Kidney (tissue), 14 donors: ENCODE results near the gene L1TD1. TPM values are rescaled to one million over a fixed set of nuclear protein-coding genes. Genes with fewer than 3 reads are reported as not detected.

Source experiments
- DNase-seq, 5 donors: peaks; one replicate each; pipeline ENCODE4 v3.0.0-alpha.2; 2013 to 2020
- FAIRE-seq: peaks from 2 replicates; lab custom pipeline; 2012; peaks lifted over from hg19 to GRCh38; lab: Jason Lieb, UNC
- H3K27ac ChIP-seq, 2 donors: one replicate each; pipeline ENCODE4 v1.7.0; 2013; ENCODE audit warnings: low read depth in 2 of 2, low read length in 2 of 2, inconsistent platforms in 1 of 2
- H3K27me3 ChIP-seq: one replicate; pipeline ENCODE4 v1.7.1; 2013; ENCODE audit warnings: low read length, inconsistent platforms; ENCODE audit not compliant: control insufficient read depth, insufficient read depth
- H3K36me3 ChIP-seq, 3 donors: one replicate each; pipeline versions ENCODE4 v1.7.0 to v1.7.1; 2013; ENCODE audit warnings: low read length in 3 of 3, control low read depth in 1 of 3, inconsistent platforms in 1 of 3; ENCODE audit not compliant: insufficient read depth in 3 of 3, control insufficient read depth in 2 of 3
- H3K4me1 ChIP-seq, 3 donors: one replicate each; pipeline versions ENCODE4 v1.7.0 to v1.7.1; 2013; ENCODE audit warnings: low read length in 3 of 3, inconsistent platforms in 1 of 3, low read depth in 1 of 3; ENCODE audit not compliant: control insufficient read depth in 2 of 3, insufficient read depth in 2 of 3
- H3K4me3 ChIP-seq, 3 donors: one replicate each; pipeline versions ENCODE4 v1.7.0 to v1.8.1; 2013; ENCODE audit warnings: low read length in 3 of 3, control low read depth in 1 of 3, inconsistent platforms in 1 of 3
- H3K9ac ChIP-seq, 3 donors: one replicate each; pipeline versions ENCODE4 v1.7.0 to v1.7.1; 2013; ENCODE audit warnings: low read length in 3 of 3, control low read depth in 1 of 3, inconsistent platforms in 1 of 3
- H3K9me3 ChIP-seq, 3 donors: one replicate each; pipeline versions ENCODE4 v1.7.0 to v1.7.1; 2013; ENCODE audit warnings: low read length in 3 of 3, control low read depth in 1 of 3, inconsistent platforms in 1 of 3; ENCODE audit not compliant: control insufficient read depth in 2 of 3, insufficient read depth in 1 of 3
- intact Hi-C: fragments of 100-400 bp; cut with DNase I; formaldehyde crosslinking; loops from one replicate; pipeline ENCODE4 v1.11.1; 2022
- polyA plus RNA-seq: library from polyadenylated mRNA; stranded (reverse); fragments of 350-450 nt; fragmentation: Illumina TruSeq; extraction: RNeasy Lipid Tissue Mini Kit (QIAGEN cat#74804); gene quantifications from one replicate; pipeline ENCODE4 v1.2.3, GENCODE V29; 2014; ENCODE audit warnings: low read depth, low replicate concordance; ENCODE audit not compliant: insufficient read depth
- total RNA-seq: library from RNA; stranded (reverse); fragmentation: NEBNext Ultra II Directional; extraction: Animal tissue kit (Norgen Biotek cat#: 25700); gene quantifications from one replicate; pipeline ENCODE4 v1.2.1, GENCODE V29; 2021
- TF ChIP-seq, protein P1 (sequence below): IDR thresholded peaks from 3 replicates; pipeline ENCODE4 v1.5.1; 2012; ENCODE audit warnings: mild to moderate bottlenecking, moderate library complexity, borderline replicate concordance; ENCODE audit not compliant: insufficient read depth; ENCODE audit errors: extremely low read depth
- donor health status: control.
- donor health status: control.
- donor health status: control.
- donor health status: control.
- donor health status: control.
- donor health status: DM: yes; HTN: yes; CAD: no.
- donor health status: Normal renal cell carcinoma (clear cell type).

The L1TD1 gene
- total and polyA plus RNA-seq, 2 donors from 2014 or later: 0.16 TPM; not detected in 1

DNA sequence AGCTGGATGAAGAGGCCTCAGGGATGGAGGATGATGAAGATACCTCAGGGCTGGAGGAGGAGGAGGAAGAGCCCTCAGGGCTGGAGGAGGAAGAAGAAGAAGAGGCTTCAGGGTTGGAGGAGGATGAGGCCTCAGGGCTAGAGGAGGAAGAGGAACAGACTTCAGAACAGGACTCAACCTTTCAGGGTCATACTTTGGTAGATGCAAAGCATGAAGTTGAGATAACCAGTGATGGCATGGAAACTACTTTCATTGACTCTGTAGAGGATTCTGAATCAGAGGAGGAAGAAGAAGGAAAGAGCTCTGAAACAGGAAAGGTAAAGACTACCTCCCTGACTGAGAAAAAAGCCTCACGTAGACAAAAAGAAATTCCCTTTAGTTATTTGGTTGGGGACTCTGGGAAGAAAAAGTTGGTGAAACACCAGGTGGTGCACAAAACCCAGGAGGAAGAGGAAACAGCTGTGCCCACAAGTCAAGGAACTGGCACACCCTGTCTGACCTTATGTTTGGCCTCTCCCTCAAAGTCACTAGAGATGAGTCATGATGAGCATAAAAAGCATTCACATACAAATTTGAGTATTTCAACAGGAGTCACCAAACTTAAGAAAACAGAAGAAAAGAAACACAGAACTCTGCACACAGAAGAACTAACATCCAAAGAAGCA, 15.4 kb downstream of the L1TD1 start:
- no peaks in the 10 kb centered on the region for H3K36me3 ChIP-seq
- no peaks in the 10 kb centered on the region for H3K4me1 ChIP-seq
- H3K27me3 ChIP-seq: no peaks in the 10 kb centered on the region
- H3K27ac ChIP-seq: no peak overlapping the region
- H3K9ac ChIP-seq: no peak overlapping the region
- no peak for FAIRE-seq
- TF ChIP-seq, protein P1, sequence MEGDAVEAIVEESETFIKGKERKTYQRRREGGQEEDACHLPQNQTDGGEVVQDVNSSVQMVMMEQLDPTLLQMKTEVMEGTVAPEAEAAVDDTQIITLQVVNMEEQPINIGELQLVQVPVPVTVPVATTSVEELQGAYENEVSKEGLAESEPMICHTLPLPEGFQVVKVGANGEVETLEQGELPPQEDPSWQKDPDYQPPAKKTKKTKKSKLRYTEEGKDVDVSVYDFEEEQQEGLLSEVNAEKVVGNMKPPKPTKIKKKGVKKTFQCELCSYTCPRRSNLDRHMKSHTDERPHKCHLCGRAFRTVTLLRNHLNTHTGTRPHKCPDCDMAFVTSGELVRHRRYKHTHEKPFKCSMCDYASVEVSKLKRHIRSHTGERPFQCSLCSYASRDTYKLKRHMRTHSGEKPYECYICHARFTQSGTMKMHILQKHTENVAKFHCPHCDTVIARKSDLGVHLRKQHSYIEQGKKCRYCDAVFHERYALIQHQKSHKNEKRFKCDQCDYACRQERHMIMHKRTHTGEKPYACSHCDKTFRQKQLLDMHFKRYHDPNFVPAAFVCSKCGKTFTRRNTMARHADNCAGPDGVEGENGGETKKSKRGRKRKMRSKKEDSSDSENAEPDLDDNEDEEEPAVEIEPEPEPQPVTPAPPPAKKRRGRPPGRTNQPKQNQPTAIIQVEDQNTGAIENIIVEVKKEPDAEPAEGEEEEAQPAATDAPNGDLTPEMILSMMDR: no peak
- no peak overlapping the region for H3K4me3 ChIP-seq
- H3K9me3 ChIP-seq: peaks cover 0 to 2% (median 0%) of the 10 kb centered on the region in 3 donors
- DNase-seq: no peak
- intact Hi-C loops: no loop called here

DNA sequence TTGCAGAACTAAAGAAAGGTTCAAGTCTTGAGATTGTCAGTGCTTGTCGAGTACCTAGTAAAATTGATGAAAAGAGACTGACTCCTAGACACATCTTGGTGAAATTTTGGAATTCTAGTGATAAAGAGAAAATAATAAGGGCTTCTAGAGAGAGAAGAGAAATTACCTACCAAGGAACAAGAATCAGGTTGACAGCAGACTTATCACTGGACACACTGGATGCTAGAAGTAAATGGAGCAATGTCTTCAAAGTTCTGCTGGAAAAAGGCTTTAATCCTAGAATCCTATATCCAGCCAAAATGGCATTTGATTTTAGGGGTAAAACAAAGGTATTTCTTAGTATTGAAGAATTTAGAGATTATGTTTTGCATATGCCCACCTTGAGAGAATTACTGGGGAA, 16.3 kb downstream of the L1TD1 start:
- Histone ChIP-seq H3K9me3 (peaks cover 0 to 2% (median 0%) of the 10 kb centered on the region in 3 donors), H3K27me3 (no peaks in the 10 kb centered on the region), H3K4me1 (no peaks in the 10 kb centered on the region), H3K27ac (no peak overlapping the region), H3K9ac (no peak overlapping the region), H3K36me3 (no peaks in the 10 kb centered on the region), H3K4me3 (no peak overlapping the region)
- TF ChIP-seq, protein P1: no peak
- intact Hi-C loops: no loop called here
- DNase-seq (no peak), FAIRE-seq (no peak)

DNA sequence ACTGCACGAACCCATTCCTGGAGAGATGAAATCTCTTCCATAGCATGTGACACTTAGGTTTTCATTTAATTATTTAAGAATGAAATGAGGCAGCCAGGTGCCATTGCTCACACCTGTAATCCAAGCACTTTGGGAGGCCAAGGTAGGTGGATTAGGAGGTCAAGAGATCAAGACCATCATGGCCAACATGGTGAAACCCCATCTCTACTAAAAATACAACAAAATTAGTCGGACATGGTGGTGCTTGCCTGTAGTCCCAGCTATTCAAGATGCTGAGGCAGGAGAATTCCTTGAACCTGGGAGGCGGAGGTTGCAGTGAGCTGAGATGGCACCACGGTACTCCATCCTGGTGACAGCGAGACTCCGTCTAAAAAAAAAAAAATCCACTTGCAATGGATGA, 17.8 kb downstream of the L1TD1 start:
- H3K36me3 ChIP-seq: no peaks in the 10 kb centered on the region
- H3K27me3 ChIP-seq: no peaks in the 10 kb centered on the region
- H3K9me3 ChIP-seq: peaks cover 0 to 2% (median 0%) of the 10 kb centered on the region in 3 donors
- no peaks in the 10 kb centered on the region for H3K4me1 ChIP-seq
- no peak for FAIRE-seq
- TF ChIP-seq, protein P1: no peak
- H3K27ac ChIP-seq: no peak overlapping the region
- no peak for DNase-seq
- intact Hi-C loops: no loop called here
- no peak overlapping the region for H3K9ac ChIP-seq
- no peak overlapping the region for H3K4me3 ChIP-seq
